UCSD-AML1 (cell line): ENCODE measurements around the gene GNG8.

Experiments used
- DNase-seq: peaks from one replicate; lab custom pipeline; 2025; ENCODE audit not compliant: unreplicated experiment; lab: John Stamatoyannopoulos, UW

The GNG8 gene

DNA sequence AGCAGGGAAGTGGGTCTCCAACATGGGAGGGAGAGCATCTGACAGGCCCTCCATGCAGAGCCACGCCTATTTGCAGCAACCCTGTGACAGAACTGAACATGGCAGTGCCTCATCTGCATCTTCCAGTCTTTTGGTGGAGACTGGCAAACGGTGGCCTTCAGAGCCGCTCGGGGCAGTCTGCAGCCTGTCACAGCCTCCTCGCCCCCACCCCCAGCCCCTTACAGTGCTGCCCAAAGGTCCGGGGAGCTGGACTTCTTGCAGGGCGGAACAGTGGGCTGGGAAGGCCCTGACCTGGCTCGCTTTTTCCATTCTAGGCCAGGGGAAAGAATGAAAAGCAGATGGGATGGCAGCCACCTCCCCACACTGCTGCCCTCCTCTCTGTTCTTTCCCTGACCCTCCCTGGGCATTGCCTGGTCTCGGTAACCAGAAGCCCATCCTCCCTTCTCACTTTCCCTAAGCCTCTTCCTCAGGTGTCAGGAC lies 32.2 kb downstream of the GNG8 start:
- no peak for DNase-seq

DNA sequence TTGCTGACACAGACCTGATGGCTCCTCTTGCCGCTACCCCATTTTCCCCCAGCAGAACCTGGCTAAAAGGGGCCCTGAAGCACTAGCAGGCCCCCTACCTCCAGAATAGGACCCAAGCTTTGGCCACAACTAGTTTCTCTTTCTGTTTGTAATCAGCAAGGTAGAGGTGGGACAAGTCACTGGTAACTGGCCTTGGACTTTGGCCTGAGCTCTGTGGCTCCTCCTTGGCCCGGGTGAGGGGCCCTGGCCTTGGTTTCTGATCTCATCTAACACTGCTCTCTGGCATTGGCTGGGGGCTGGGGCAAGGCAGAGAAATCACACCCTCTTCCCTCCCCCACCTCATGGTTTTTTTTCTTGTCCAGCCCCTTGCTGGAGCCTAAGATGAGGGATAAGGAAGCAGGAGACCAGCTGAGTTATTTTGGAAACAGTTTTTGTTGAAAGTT lies 32.8 kb downstream of the GNG8 start:
- DNase-seq: no peak

DNA sequence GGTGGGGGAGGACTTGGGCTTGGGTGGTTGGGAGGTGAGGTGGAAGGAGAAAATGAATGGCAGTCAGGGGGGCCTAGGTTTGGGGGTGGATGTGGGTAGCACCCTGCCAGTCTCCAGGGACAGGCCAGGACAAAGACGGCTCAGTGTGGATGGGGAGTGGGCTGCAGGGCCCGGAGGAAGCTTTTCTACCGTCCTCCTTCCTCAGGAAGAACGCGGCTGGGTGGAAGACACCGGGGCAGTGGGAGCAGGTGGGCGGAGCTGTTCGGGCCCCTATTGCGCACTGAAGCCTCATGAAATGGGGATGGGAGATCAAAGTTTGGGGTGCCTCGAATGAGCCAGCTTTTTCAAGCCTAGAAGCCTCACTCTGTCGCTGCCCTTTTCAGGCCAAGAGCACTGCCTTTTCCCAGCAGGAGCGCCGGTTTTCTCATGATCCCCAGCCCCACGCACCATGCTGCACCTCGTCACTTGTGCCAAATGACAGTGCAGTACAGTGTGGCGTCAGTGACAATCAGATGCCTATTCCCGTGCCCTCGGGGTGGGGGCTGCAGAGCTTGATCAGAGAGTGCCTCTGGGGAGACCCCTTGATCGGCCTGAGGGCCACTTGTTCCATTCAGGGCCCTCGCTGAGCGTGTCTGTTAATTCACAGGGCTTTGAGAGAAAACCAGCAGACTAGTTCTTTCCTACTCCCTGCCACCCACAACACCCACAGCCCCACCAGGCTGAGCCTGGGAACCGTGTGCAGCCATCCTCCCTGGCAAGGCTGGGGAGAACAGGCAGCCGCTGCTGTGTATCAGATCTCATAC lies 33.4 kb downstream of the GNG8 start:
- DNase-seq: no peak

DNA sequence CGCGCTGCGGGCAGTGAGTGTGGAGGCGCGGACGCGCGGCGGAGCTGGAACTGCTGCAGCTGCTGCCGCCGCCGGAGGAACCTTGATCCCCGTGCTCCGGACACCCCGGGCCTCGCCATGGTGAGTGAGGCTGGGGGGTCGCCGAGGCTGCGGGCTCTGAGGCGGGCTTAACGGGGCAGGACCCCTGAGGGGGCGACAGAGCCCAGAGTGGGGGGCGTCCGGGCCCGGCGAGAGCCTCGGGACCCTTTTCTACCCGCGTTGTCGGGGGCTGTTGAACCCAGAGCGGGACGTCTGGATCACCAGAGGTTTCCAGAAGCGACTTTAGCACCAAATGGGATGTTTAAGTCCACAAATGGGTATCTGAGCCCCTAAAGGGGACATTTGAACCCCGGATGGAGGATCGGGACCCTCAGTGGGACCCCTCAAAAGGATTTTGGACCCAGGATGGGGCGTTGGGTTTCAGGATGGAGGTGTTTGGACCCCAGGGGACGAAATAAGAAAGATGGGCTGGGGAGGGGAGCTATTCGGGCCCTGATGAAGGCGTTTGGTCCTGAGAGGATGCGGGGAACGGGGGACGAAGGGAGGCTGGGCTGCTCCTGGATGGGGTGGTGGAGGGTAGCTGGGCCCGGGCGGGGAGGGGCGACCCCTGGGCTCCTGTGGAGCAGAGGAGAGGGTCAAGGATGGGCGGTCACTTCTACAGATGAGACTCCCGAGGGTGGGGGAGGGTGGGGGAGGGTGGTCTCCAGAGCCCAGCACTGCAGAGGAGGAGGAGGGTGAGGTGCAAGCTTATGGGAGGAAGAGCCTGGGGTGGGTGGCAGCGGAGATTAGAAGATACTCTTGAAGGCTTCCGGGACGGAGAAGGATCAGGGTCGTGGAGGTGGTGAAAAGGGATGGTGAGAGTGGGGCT lies 34.4 kb downstream of the GNG8 start, which contains the start of gene CALM3:
CALM3 (plus strand) TSS at position 13 of the 907 bp plus-strand sequence; CDS start at position 118, 105 bp downstream.
- no peak for DNase-seq

DNA sequence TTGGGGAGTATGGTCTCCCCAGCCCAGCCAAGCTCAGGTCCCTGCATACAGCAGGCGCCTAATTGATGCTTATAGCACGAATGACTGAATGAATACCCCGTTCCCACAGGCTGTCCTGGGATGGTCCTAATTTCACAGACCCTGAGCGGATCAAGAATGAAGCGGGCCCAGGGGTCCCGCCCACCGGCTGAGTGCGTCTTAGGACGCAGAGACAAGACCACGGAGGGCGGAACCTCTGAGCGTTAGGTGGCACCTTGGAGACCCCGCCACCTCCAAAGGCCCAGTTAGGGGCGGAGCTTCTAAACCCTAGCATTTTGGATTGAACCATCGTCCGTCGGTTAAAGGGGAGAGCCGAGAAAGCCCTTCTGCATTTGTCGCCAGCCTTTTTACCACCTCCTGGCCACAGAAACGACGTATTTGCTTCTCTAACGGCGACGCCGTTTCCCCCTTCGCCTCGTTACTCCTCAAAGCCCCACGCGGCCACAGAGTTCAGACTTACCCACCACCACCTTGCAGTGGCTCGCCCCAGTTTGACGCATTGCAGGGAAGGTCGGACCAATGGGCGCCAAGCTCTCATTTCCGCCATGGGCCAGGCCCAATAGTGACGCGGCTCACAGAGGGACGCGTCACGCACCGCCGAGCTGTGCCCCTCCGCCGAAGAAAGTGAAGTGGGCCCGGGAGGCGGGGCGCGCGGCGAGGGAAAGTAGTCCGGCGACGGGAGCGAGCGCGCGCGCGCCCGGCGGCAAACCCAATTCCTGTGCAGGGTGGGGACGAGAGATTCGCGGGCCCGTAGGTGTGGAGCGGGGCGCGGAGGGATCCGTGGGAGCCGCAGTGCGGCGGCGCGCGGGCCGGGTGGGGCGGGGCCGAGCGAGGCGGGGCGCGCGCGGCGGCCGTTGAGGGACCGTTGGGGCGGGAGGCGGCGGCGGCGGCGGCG lies 35.4 kb downstream of the GNG8 start:
- DNase-seq: peak; percentile 96

DNA sequence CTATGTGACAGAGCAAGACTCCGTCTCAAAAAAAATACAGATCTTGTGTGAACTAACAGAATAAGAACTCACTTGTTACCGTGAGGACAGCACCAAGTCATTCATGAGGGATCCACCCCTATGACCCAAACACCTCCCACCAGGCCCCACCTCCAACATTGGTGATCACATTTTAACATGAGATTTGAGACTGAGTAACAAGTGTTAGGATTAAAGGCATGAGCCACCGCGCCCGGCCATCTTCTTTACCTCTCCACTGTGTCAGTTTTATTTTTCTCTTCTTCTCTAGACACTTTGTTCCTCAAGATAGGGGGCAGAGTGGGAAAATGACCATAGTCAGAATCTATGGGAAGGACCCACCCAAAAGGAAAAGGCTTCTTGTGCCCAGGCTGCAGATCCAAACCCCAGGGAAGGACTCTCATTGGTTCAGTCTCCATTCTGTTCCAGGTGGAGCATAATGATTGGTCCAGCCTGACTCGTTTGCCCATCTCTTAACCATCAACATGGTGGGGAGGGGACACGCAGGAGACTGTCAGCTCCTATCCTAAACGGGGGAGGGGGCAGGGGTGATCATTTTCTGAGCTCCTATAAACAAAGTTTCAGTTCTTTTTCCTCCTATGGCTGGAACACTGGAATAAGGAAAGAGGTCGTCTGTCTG lies 36.2 kb downstream of the GNG8 start:
- DNase-seq: no peak

DNA sequence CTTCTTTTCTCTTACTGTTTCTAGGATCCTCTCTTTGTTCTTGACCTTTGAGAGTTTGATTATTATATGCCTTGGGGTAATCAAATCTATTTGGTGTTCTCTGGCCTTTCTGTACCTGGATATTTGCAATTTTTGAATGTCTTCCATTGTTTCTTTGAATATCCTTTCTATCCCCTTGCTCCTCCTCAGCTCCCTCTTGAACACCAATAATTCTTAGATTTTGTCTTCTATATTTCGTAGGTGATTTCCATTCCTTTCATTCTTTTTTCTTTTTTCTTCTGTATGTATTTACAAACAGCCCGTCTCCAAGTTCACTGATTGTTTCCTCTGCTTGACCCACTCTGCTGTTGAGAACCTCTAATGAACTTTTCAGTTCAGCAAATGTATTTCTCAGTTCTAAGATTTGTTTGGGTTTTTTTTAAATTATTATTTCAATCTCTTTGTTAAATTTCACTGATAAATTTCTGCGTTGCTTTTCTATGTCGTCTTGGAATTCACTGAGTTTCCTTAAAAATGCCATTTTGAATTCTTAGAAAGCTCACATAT lies 37.6 kb downstream of the GNG8 start:
- no peak for DNase-seq

DNA sequence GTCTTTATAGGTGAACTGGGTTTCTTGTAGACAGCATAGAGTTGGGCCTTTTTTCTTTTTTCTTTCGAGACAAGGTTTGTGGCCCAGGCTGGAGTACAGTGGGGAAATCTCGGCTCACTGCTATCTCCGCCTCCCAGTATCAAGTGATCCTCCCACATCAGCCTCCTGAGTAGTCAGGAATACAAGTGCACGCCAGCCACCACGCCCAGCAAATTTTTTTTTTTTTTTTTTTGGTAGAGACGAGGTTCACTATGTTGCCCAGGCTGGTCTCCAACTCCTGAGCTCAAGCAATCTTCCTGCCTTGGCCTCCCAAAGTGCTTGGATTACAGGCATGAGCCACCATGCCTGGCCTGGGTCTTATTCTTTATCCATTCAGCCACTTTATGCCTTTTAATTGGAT lies 40.0 kb downstream of the GNG8 start:
- DNase-seq: no peak

DNA sequence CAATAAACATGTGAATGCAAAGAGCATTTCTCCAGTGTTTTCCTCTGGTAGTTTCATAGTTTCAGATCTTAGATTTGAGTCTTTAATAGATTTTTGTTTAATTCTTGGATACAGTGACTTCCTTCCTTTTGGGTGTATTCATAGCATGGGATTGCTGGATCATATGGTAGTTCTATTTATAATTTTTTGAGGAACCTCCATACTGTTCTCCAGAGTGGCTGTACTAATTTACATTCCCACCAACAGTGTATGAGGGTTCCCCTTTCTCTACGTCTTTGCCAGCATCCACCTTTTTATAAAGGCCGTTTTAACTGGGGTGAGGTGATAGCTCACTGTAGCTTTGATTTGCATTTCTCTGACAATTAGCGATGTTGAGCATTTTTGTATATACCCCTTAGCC lies 44.1 kb downstream of the GNG8 start:
- no peak for DNase-seq

DNA sequence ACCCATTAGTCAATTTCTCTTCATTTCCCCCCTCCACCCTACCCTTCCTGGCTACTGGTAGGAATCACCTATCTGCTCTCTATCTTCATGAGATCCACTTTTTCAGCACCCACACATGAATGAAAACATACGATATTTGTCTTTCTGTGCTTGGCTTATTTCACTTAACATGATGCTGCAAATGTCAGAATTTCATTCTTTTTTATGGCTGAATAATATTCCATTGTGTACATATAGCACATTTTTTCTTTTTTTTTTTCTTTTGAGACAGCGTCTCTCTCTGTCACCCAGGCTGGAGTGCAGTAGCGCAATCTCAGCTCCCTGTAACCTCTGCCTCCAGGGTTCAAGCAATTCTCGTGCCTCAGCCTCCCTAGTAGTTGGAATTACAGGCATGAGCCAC lies 44.7 kb downstream of the GNG8 start:
- DNase-seq: no peak

DNA sequence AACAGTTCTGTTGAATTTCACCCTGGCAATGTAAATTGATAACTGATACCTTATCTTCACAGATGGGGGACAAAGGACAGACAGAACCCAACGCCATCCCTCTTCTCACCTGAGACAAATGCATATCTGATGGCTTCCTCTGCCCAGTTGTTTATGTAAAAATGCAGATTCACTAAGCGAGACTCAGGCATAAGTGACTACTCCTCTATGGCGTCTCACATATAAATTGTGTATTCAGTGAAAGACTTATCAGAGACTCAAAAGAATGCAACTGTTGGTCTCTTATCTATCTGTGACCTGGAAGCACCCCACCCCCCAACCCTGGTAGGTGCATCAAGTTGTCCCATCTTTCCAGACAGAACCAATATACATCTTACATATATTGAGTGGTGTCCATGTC lies 48.1 kb downstream of the GNG8 start:
- DNase-seq: no peak

DNA sequence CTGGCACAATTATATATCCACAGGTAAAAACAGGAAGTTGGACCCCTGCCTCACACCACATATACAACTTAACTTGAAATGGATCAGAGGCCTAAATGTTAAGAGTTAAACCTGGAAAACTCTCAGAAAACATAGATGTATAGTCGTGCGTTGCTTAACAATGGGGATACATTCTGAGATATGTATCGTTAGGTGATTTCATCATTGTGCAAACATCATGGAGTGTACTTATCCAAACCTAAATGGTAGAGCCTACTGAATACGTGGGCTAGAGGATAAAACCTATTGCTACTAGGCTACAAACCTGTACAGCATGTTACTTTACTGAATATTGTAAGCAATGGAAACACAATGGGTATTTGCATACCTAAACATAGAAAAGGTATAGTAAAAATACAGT lies 49.7 kb downstream of the GNG8 start:
- DNase-seq: no peak

DNA sequence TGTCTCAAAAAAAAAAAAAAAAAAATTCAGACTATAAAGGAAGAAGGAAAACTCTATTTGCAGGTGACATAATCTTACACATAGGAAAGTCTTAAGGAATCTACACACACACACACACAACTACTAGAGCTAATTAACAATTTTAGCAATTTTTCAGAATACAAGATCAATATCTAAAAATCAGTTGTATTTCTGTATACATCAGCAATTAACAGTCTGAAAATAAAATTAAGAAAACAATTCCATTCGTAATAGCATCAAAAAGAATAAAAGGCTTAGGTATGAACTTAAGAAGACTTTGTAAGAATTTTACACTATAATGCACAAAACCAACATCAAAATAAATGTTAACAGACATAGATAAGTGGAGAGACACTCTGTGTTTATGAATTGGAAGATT lies 50.5 kb downstream of the GNG8 start:
- no peak for DNase-seq
